A549 treated with ZK216348 at 1 μM for 4 hours (cell line): ENCODE results near the gene ARFGAP2. TPM values are rescaled to one million over a fixed set of nuclear protein-coding genes. Genes with fewer than 3 reads are reported as not detected.

ENCODE experiments used
- total RNA-seq: library from RNA; stranded (reverse); fragments of 200-300 nt; extraction: Qiagen RNA extraction; gene quantifications from 5 replicates; pipeline ENCODE4 v1.2.3, GENCODE V29; 2022; ENCODE audit warnings: low read depth

Gene ARFGAP2
- total RNA-seq, result 26.0 to 40.5 TPM (median 32.5 TPM) in 5 replicates

DNA sequence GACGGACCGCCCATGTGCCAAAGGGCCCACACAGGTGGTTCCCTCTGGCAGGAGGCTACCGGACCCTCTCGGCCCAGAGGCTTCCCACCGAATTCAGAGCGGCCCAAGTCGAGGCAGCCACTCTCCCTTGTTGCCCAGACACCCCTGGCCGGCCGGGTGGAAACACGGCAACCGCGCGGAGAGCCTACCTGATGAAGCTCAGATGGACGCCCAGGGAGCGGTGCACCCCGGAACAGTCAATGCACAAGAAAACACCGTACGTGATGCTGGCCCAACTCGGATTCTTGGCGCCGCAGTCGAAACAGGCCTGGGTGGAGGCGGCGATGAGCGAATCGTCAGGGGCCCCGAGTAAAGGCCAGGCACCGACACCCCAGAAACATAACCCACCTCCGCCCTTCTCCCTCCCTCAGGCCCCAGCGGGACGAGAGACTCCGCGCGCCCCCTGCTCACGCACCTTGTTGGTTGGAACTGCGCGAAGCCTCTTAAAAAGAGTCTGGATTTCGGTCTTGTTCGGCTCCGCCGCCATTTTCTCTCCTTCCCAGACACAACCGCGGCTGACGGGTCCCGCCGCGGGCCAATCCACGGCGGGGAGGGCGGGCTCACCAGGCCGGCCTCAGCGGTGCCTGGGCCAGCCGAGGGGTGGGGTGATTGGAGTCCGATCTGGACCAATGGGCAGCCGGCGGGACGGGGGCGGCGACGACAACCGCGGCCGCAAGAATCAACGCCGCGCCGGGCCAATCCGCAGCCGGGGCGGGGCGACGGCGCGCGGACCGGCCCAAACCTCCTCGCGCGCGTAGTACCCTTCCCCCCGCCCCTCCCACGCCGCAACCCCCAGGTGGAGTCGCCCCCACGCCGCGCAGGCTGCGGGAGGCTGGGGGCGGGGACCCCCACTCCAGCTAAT is at the start of gene ARFGAP2:
TSS of gene ARFGAP2 (minus strand) at position 552 of the 901 bp plus-strand sequence. CDS start at position 526, 26 bp downstream.

GRCh38 chr11:47186076-47186699 is 9.5 kb upstream of the ARFGAP2 start, which contains the start of gene PACSIN3:
Gene PACSIN3, minus strand, starts transcription at chr11:47186434. Its CDS starts 3,707 bp downstream, at chr11:47182727.

Other genes with a start within 250 kb of the ARFGAP2 start
- gene CSTPP1, start 240.1 kb downstream of the ARFGAP2 start, total RNA-seq, result 27.5 to 33.1 TPM (median 29.7 TPM) in 5 replicates
- 22.2 to 35.1 TPM (median 32.1 TPM) in 5 replicates for gene PACSIN3, start 9.6 kb upstream of the ARFGAP2 start, total RNA-seq
- 78.1 to 95.2 TPM (median 88.8 TPM) in 5 replicates for gene DDB2, start 38.1 kb upstream of the ARFGAP2 start, total RNA-seq
- 20.6 to 24.7 TPM (median 21.7 TPM) in 5 replicates for gene ACP2, start 71.9 kb upstream of the ARFGAP2 start, total RNA-seq
- 7.6 to 15.6 TPM (median 11.9 TPM) in 5 replicates for gene NR1H3, start 81.1 kb upstream of the ARFGAP2 start, total RNA-seq
- gene MADD, start 93.3 kb upstream of the ARFGAP2 start, total RNA-seq, result 21.1 to 23.7 TPM (median 23.0 TPM) in 5 replicates
- 0.06 to 0.09 TPM (median 0.07 TPM) in 5 replicates for gene MYBPC3, start 175.8 kb upstream of the ARFGAP2 start, total RNA-seq
- gene SPI1, start 201.7 kb upstream of the ARFGAP2 start, total RNA-seq, result 0.32 TPM in 1 of 5 replicates, not detected in the others
- 25.8 to 59.6 TPM (median 49.6 TPM) in 5 replicates for gene SLC39A13, start 231.7 kb upstream of the ARFGAP2 start, total RNA-seq
- gene PSMC3, start 249.6 kb upstream of the ARFGAP2 start, total RNA-seq, result 186 to 247 TPM (median 201 TPM) in 5 replicates